Upper lobe of right lung (tissue), 1 donor: ENCODE measurements around the gene DMD. TPM values are rescaled to one million over a fixed set of nuclear protein-coding genes. Genes with fewer than 3 reads are reported as not detected.

Experiments
- ATAC-seq: fragments of 200-7000 bp; cut with Tn5 transposase; one replicate; pipeline ENCODE4 v1.9.1; 2020; ENCODE audit warnings: mild to moderate bottlenecking, moderate library complexity
- DNase-seq: peaks from one replicate; pipeline ENCODE4 v3.0.0-alpha.2; 2020
- H3K27ac ChIP-seq: fragments of 200-600 bp; one replicate; pipeline ENCODE4 v1.8.0; 2022
- H3K27me3 ChIP-seq: fragments of 200-600 bp; one replicate; pipeline ENCODE4 v1.8.0; 2022; ENCODE audit warnings: mild to moderate bottlenecking
- H3K36me3 ChIP-seq: fragments of 200-600 bp; one replicate; pipeline ENCODE4 v1.8.0; 2022
- H3K4me1 ChIP-seq: fragments of 200-600 bp; one replicate; pipeline ENCODE4 v1.8.0; 2022
- H3K4me3 ChIP-seq: fragments of 200-600 bp; one replicate; pipeline ENCODE4 v1.8.0; 2022; ENCODE audit warnings: mild to moderate bottlenecking
- H3K9me3 ChIP-seq: fragments of 200-600 bp; one replicate; pipeline ENCODE4 v1.8.0; 2022
- CTCF ChIP-seq: fragments of 200-600 bp; IDR thresholded peaks from one replicate; pipeline ENCODE4 v1.8.0; 2022; ENCODE audit warnings: antibody characterized with exemption
- intact Hi-C: fragments of 100-400 bp; cut with DNase I; formaldehyde crosslinking; loops from one replicate; pipeline ENCODE4 v1.11.0; 2022
- total RNA-seq: library from RNA; stranded (reverse); fragmentation: NEBNext Ultra II Directional; extraction: Animal tissue kit (Norgen Biotek cat#: 25700); gene quantifications from one replicate; pipeline ENCODE4 v1.2.1, GENCODE V29; 2021
- donor health status: DM: no; HTN: yes; CAD: no; lungs with severe emphysema.

DMD gene
- total RNA-seq, 1 donor from 2014 or later, result 24.7 TPM

GRCh38 chrX:32126997-32127396 is 1084.4 kb downstream of the DMD start:
- Histone ChIP-seq H3K4me3 (no peak overlapping the region), H3K9me3 (no peaks in the 10 kb centered on the region), H3K27ac (no peak overlapping the region), H3K27me3 (no peaks in the 10 kb centered on the region), H3K36me3 (no peaks in the 10 kb centered on the region), H3K4me1 (no peaks in the 10 kb centered on the region)
- TF ChIP-seq CTCF, result no peak
- intact Hi-C loops, result no loop called here
- ATAC-seq (peak; percentile 73), DNase-seq (no peak)

DNA sequence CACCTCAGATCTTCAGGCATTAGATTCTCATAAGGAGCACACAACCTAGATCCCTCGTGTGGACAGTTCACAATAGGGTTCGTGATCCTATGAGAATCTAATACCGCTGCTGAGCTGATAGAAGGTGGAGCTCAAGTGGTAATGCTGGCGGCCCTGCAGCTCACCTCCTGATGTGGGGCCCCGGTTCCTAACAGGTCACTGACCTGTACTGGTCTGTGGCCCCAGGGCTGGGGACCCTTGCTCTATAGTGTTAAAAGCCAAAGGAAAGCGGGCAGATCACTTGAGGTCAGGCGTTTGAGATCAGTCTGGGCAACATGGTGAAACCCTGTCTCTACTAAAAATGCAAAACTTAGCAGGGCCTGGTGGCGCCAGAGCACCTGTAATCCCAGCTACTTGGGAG is 1092.5 kb downstream of the DMD start:
- Histone ChIP-seq H3K4me3 (no peak overlapping the region), H3K36me3 (no peaks in the 10 kb centered on the region), H3K9me3 (no peaks in the 10 kb centered on the region), H3K4me1 (no peaks in the 10 kb centered on the region), H3K27me3 (no peaks in the 10 kb centered on the region), H3K27ac (no peak overlapping the region)
- ATAC-seq, result no peak
- intact Hi-C loops, result no loop called here
- DNase-seq, result no peak
- no peak for TF ChIP-seq CTCF

- Histone ChIP-seq H3K4me1 (no peaks in the 10 kb centered on the region), H3K36me3 (no peaks in the 10 kb centered on the region), H3K27me3 (no peaks in the 10 kb centered on the region), H3K4me3 (no peak overlapping the region), H3K9me3 (no peaks in the 10 kb centered on the region), H3K27ac (no peak overlapping the region)
- no peak for TF ChIP-seq CTCF
- DNase-seq, result no peak
- intact Hi-C loops, result no loop called here
- no peak for ATAC-seq
Measured at GRCh38 chrX:32116047-32116446, 1095.3 kb downstream of the DMD start.

- intact Hi-C loops, result no loop called here
- no peak for TF ChIP-seq CTCF
- H3K27me3 ChIP-seq, result no peaks in the 10 kb centered on the region
- no peaks in the 10 kb centered on the region for H3K4me1 ChIP-seq
- no peak for DNase-seq
- no peak overlapping the region for H3K4me3 ChIP-seq
- no peak for ATAC-seq
- H3K9me3 ChIP-seq, result no peaks in the 10 kb centered on the region
- no peak overlapping the region for H3K27ac ChIP-seq
- no peaks in the 10 kb centered on the region for H3K36me3 ChIP-seq
Measured at GRCh38 chrX:32087663-32088062, 1123.7 kb downstream of the DMD start.

- no peaks in the 10 kb centered on the region for H3K27me3 ChIP-seq
- no peaks in the 10 kb centered on the region for H3K9me3 ChIP-seq
- no peaks in the 10 kb centered on the region for H3K36me3 ChIP-seq
- H3K27ac ChIP-seq, result no peak overlapping the region
- no peaks in the 10 kb centered on the region for H3K4me1 ChIP-seq
- TF ChIP-seq CTCF, result no peak
- intact Hi-C loops, result no loop called here
- no peak overlapping the region for H3K4me3 ChIP-seq
- no peak for ATAC-seq
- no peak for DNase-seq
Measured at GRCh38 chrX:32084757-32085156, 1126.6 kb downstream of the DMD start.

- Histone ChIP-seq H3K27me3 (no peaks in the 10 kb centered on the region), H3K36me3 (no peaks in the 10 kb centered on the region), H3K4me1 (no peaks in the 10 kb centered on the region), H3K27ac (no peak overlapping the region), H3K4me3 (no peak overlapping the region), H3K9me3 (no peaks in the 10 kb centered on the region)
- TF ChIP-seq CTCF, result no peak
- intact Hi-C loops, result no loop called here
- ATAC-seq, result no peak
- DNase-seq, result no peak
Measured at GRCh38 chrX:32048285-32048684, 1163.1 kb downstream of the DMD start.
